ENCODE data around the gene BRWD1. TPM values are rescaled to one million over a fixed set of nuclear protein-coding genes. Genes with fewer than 3 reads are reported as not detected.

BRWD1 gene
- polyA plus RNA-seq, 5 donors, result 31.7 to 59.9 (median 48.1) TPM

DNA sequence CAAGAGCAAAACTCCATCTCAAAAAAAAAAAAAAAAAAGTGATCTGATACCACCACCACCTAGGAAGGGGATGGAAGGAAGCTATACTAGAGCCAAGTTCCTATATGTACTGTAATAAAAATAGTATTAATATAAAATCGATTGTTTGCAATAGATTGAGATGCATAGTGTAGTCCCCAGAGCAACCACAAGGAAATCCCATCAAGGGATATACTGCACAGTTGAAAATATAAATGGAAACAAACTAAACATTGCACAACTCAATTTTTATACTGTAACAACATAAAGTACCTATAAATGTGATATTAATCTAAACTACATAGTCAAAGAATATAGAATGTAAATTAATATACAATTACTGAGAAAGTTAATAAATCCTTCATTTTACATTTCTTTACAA is 109.3 kb downstream of the BRWD1 start:
- DNase-seq, result no peak

GRCh38 chr21:39198800-39199199 is 114.6 kb downstream of the BRWD1 start:
- no peak for DNase-seq

- no peak for DNase-seq
Observed at GRCh38 chr21:39197448-39198233, 115.8 kb downstream of the BRWD1 start.

- no peak for DNase-seq
Observed at GRCh38 chr21:39196838-39197237, 116.6 kb downstream of the BRWD1 start.

DNA sequence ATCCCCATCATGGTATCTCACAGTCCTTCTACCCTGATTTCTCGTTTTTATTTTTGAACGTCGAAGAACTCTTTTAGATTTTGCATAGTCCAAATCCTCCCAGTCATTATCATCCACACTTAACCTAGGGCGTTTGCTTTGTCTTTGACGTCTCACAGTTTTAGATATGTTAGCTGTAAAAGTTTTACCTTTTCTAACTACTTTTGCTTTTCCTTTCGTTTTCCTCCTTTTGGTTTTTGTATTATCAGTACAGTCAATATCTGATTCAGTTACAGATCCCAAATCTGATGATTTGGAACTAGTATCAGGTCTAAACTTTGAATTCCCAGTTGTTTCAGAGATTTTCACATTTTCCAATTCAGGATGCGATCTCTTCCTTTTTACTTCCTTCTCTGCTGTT is 117.1 kb downstream of the BRWD1 start:
- no peak for DNase-seq

- DNase-seq, result no peak
Observed at GRCh38 chr21:39193380-39193779, 120.1 kb downstream of the BRWD1 start.

DNA sequence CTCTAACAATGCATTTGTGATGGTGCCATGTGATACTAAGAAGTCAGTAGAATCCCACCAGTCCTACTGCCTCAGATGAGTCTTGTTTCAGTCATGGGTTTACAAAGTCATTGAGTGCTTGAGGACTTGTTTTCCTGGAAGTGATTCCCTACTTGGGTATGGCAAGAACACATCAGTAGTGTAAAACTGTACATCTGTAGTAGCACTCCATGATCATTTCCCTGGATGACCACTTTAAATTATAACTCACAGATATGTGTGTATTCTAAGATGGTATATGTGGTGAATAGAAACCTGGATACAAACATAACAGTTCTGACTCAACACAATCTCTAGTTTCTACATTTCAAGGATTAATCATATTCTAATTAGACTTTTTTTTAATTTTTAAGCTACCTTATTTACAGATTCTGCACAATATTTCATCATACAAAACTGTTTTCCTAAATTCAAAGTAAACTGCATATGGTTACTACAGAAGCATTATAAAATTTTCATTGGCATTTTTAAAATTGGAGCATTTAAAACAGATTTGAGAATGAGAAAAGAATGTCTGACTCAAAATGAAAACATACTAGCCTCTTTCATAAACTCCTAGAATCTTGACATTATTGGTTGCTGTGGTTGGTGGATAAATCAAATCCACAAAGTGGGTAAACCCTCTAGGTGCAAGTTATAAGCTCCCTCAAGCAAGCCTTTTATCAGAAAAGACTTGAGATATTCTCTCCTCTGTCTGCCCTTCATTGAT is 123.4 kb downstream of the BRWD1 start:
- DNase-seq, result no peak

- no peak for DNase-seq
Observed at GRCh38 chr21:39188521-39189139, 124.8 kb downstream of the BRWD1 start.

DNA sequence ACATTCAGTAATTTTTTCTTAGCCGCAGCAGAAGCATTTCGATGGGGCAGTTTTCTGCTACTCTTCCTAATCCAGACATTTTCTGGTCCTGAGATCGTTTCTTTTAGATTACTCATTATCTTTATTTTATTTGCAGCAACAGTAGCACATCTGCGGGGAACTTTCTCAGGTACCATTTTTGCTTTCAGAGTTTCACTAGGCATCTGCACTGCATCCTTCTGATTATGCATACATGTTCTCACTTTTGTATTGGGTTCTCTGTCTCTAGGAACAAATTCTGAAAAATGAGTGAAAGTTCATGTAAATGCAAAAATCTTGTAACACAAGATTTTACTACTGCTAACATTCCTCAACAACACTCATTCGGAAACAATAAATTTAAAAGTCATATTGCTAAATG is 126.3 kb downstream of the BRWD1 start:
- DNase-seq, result no peak

GRCh38 chr21:39186676-39187075 is 126.8 kb downstream of the BRWD1 start:
- no peak for DNase-seq

DNA sequence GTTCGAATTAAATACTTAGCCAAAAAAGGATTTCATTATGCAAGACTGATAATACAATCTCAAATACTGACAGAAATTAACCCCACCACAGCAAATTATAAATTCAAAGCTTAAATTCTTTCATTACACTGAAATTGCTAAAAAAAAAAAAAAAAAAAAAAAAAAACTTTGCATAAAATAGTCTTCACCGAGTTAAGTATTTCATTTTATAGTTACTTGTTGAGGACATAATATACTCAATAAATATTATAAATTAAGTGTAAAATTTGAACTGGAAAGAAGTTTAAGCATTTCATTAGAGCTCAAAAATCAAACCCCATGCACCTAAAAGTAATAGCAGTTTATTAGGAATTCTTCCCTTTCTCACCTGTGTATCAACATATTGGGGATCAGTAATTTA is 128.3 kb downstream of the BRWD1 start:
- no peak for DNase-seq

- DNase-seq, result no peak
Observed at GRCh38 chr21:39184050-39184980, 129.1 kb downstream of the BRWD1 start.

GRCh38 chr21:39183272-39184049 is 130.0 kb downstream of the BRWD1 start, which contains the start of gene PSMG1:
Gene PSMG1, minus strand, starts transcription at chr21:39183451. Its CDS starts 66 bp downstream, at chr21:39183385.
- DNase-seq, result peak; percentile 92 to 95

GRCh38 chr21:39182484-39183271 is 130.8 kb downstream of the BRWD1 start:
- DNase-seq, result peak in 1 of 2 donors; percentile 18

DNA sequence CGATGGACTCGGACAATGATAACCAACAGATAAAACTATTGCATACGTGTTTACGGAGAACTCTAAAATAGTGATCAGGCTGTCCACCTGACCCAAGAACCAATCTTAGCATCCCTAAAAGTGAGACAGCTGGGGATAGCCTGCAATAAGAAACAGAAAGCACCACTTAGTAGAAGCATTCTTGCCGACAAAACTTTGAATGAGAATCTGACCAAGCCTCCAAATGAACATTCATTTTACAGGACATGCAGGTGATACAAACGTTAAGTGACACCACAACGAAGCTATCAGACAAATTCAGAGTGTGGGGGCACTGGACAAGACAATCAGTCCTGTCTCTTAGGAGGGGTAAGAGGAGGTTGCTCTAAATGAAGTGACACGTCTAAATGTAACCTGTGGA is 131.4 kb downstream of the BRWD1 start:
- DNase-seq, result no peak

DNA sequence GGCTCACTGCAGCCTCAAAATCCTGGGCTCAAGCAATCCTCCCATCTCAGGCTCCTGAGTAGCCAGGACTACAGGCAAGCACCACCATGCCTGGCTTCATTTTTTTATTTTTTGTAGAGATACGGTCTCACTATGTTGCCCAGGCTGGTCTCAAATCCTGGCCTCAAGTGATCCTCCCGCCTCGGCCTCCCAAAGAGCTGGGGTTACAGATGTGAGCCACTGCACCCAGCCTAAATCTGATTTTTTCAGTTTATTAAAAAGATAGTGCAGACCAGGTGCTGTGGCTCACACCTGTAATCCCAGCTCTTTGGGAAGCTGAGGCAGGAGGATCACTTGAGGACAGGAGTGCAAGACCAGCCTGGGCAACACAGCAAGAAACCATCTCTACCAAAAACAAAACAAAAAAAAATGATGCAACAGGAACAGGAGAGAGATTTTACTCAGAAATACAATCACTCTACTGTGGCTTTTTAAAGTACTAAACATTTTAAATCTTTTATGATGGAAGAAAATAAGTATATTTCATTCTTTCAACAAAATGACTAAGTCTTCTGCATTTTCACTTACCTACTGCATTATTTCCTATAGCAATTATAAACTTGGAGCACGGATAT is 132.1 kb downstream of the BRWD1 start:
- no peak for DNase-seq

DNA sequence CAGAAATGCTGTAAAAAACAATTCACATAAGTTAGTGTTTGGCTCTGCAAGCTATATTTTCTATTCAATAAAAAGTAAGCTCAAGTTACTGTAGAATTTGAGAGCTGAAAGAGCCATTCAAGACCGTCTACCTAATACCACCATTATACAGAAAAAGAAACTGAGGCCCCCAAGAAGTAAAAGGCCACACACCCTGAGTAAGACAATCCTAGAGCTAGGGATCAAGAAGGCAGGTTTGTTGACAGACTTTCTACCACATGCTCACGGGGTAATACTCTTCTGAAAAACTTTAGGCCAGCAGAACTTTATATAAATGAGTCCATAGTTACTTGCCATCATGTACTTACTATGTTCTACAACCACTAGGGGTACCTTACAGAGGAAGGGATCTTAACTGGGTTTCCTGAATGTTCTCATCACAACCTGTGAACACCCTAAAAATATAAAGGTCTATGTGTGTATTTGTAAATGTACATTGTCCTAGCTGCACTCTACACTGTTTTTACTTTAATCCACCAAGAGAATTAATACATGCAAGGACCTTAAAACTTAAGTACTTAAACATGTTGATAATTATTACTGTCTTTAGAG is 132.9 kb downstream of the BRWD1 start:
- no peak for DNase-seq

- DNase-seq, result no peak
Observed at GRCh38 chr21:39178421-39178820, 135.0 kb downstream of the BRWD1 start.

- no peak for DNase-seq
Observed at GRCh38 chr21:39176271-39176709, 137.1 kb downstream of the BRWD1 start.

Measured in right lung (tissue), 5 donors.